Mesenchymal stem cell (in vitro differentiated cells and primary cell): ENCODE results near the gene AGK.

Source experiments
- DNase-seq: peaks from one replicate; pipeline ENCODE4 v3.0.0-alpha.2; 2013
- H2AFZ ChIP-seq: one replicate; pipeline ENCODE4 v1.6.1; 2013; ENCODE audit warnings: low read depth, mild to moderate bottlenecking, control low read depth, inconsistent platforms, low read length, moderate library complexity
- H2AK5ac ChIP-seq: 2 replicates; pipeline ENCODE4 v1.6.1; 2013; ENCODE audit warnings: low read length, moderate library complexity, mild to moderate bottlenecking, inconsistent platforms; ENCODE audit not compliant: severe bottlenecking
- H2BK120ac ChIP-seq: one replicate; pipeline ENCODE4 v1.6.1; 2013; ENCODE audit warnings: low read depth, mild to moderate bottlenecking, inconsistent platforms, low read length, moderate library complexity
- H2BK12ac ChIP-seq, 2 experiments: one replicate each; pipeline ENCODE4 v1.6.1; 2013; ENCODE audit warnings: inconsistent platforms in 2 of 2, low read length in 2 of 2, mild to moderate bottlenecking in 2 of 2, moderate library complexity in 2 of 2, control low read depth in 1 of 2
- H2BK15ac ChIP-seq: one replicate; pipeline ENCODE4 v1.6.1; 2013; ENCODE audit warnings: mild to moderate bottlenecking, low read depth, inconsistent platforms; ENCODE audit not compliant: poor library complexity, severe bottlenecking
- H2BK5ac ChIP-seq: 2 replicates; pipeline ENCODE4 v1.6.1; 2013; ENCODE audit warnings: low read depth, mild to moderate bottlenecking, low read length, control low read depth, inconsistent platforms; ENCODE audit not compliant: poor library complexity, severe bottlenecking
- H3K14ac ChIP-seq, 2 experiments: one replicate each; pipeline ENCODE4 v1.6.1; 2013; ENCODE audit warnings: inconsistent platforms in 2 of 2, low read length in 2 of 2, control low read depth in 1 of 2, mild to moderate bottlenecking in 1 of 2, moderate library complexity in 1 of 2
- H3K18ac ChIP-seq, 2 experiments: one replicate each; pipeline ENCODE4 v1.6.1; 2013; ENCODE audit warnings: inconsistent platforms in 2 of 2, low read length in 2 of 2, control low read depth in 1 of 2, low read depth in 1 of 2, mild to moderate bottlenecking in 1 of 2
- H3K23ac ChIP-seq, 2 experiments: one replicate each; pipeline ENCODE4 v1.6.1; 2013; ENCODE audit warnings: inconsistent platforms in 2 of 2, low read length in 2 of 2, mild to moderate bottlenecking in 2 of 2, moderate library complexity in 2 of 2, control low read depth in 1 of 2
- H3K27ac ChIP-seq: 2 replicates; pipeline ENCODE4 v1.5.1; 2013; ENCODE audit warnings: mild to moderate bottlenecking, moderate library complexity, low read length, control low read depth, inconsistent platforms; ENCODE audit not compliant: poor library complexity, severe bottlenecking
- H3K27me3 ChIP-seq, 2 experiments: 2 replicates each; pipeline versions ENCODE4 v1.6.1 to v1.7.0; 2013; ENCODE audit warnings: low read length in 2 of 2, mild to moderate bottlenecking in 2 of 2, moderate library complexity in 2 of 2, control low read depth in 1 of 2, inconsistent platforms in 1 of 2; ENCODE audit not compliant: control insufficient read depth in 1 of 2, insufficient read depth in 1 of 2
- H3K36me3 ChIP-seq, 2 experiments: 2 replicates each; pipeline versions ENCODE4 v1.6.1 to v1.7.0; 2013; ENCODE audit warnings: low read length in 2 of 2, control low read depth in 1 of 2, inconsistent platforms in 1 of 2, low read depth in 1 of 2, mild to moderate bottlenecking in 1 of 2; ENCODE audit not compliant: insufficient read depth in 2 of 2, control insufficient read depth in 1 of 2
- H3K4ac ChIP-seq, 2 experiments: one replicate each; pipeline ENCODE4 v1.6.1; 2013; ENCODE audit warnings: inconsistent platforms in 2 of 2, low read length in 2 of 2, mild to moderate bottlenecking in 2 of 2, moderate library complexity in 2 of 2, control low read depth in 1 of 2, low read depth in 1 of 2
- H3K4me1 ChIP-seq: 2 replicates; pipeline ENCODE4 v1.6.1; 2013; ENCODE audit warnings: low read depth, low read length, control low read depth; ENCODE audit not compliant: control insufficient read depth, insufficient read depth
- H3K4me2 ChIP-seq: 2 replicates; pipeline ENCODE4 v1.6.1; 2013; ENCODE audit warnings: low read length, mild to moderate bottlenecking, inconsistent platforms; ENCODE audit not compliant: poor library complexity, severe bottlenecking
- H3K4me3 ChIP-seq, 2 experiments: 2 replicates each; pipeline versions ENCODE4 v1.5.1 to v1.7.0; 2013; ENCODE audit warnings: low read length in 2 of 2, mild to moderate bottlenecking in 2 of 2, control low read depth in 1 of 2, low read depth in 1 of 2; ENCODE audit not compliant: insufficient read depth in 1 of 2
- H3K79me1 ChIP-seq: replicated peaks from 2 replicates; pipeline ENCODE4 v1.6.1; 2013; ENCODE audit warnings: mild to moderate bottlenecking, control low read depth, low read length, inconsistent platforms; ENCODE audit not compliant: poor library complexity, severe bottlenecking
- H3K9ac ChIP-seq: 2 replicates; pipeline ENCODE4 v1.7.0; 2013; ENCODE audit warnings: mild to moderate bottlenecking, low read length, moderate library complexity
- H3K9me3 ChIP-seq: 2 replicates; pipeline ENCODE4 v1.7.0; 2013; ENCODE audit warnings: mild to moderate bottlenecking, low read length; ENCODE audit not compliant: control insufficient read depth
- H4K8ac ChIP-seq: one replicate; pipeline ENCODE4 v1.6.1; 2013; ENCODE audit warnings: inconsistent platforms, mild to moderate bottlenecking, low read length, moderate library complexity
- H4K91ac ChIP-seq: one replicate; pipeline ENCODE4 v1.6.1; 2013; ENCODE audit warnings: mild to moderate bottlenecking, low read length, inconsistent platforms
- WGBS: methylation state at CpG from one replicate; pipeline ENCODE4 v1.1.7; 2013; ENCODE audit warnings: mixed read lengths; 5-methylcytosine and 5-hydroxymethylcytosine counted together

The AGK gene

GRCh38 chr7:141674702-141675101 is 123.5 kb downstream of the AGK start:
- no peak overlapping the region for H4K91ac ChIP-seq
- no peaks in the 10 kb centered on the region for H3K4me1 ChIP-seq
- H2BK15ac ChIP-seq, result no peak overlapping the region
- 63% methylated on average over 4 of the region's 4 CpGs for WGBS
- H3K9ac ChIP-seq, result no peak overlapping the region
- H3K18ac ChIP-seq, result no peak overlapping the region
- H2BK12ac ChIP-seq, result no peak overlapping the region
- no peak for DNase-seq
- no peak overlapping the region for H2BK5ac ChIP-seq
- peaks cover 4% of the 10 kb centered on the region for H3K79me1 ChIP-seq
- no peak overlapping the region for H2BK120ac ChIP-seq
- H3K23ac ChIP-seq, result no peak overlapping the region
- H2AK5ac ChIP-seq, result no peak overlapping the region
- no peak overlapping the region for H3K27ac ChIP-seq
- no peak overlapping the region for H4K8ac ChIP-seq
- H3K4me3 ChIP-seq, result no peak overlapping the region
- H3K27me3 ChIP-seq, result no peaks in the 10 kb centered on the region
- no peak overlapping the region for H3K14ac ChIP-seq
- no peak overlapping the region for H3K4me2 ChIP-seq
- H3K9me3 ChIP-seq, result peaks cover 3% of the 10 kb centered on the region
- H2AFZ ChIP-seq, result no peak overlapping the region
- no peak overlapping the region for H3K4ac ChIP-seq
- H3K36me3 ChIP-seq, result peaks cover 3 to 7% of the 10 kb centered on the region in 2 experiments

GRCh38 chr7:141675436-141676215 is 124.4 kb downstream of the AGK start:
- H2AK5ac ChIP-seq, result no peak overlapping the region
- no peak overlapping the region for H4K91ac ChIP-seq
- H3K9ac ChIP-seq, result no peak overlapping the region
- H2AFZ ChIP-seq, result no peak overlapping the region
- H3K27me3 ChIP-seq, result no peaks in the 10 kb centered on the region
- H2BK120ac ChIP-seq, result no peak overlapping the region
- peaks cover 3% of the 10 kb centered on the region for H3K9me3 ChIP-seq
- H3K27ac ChIP-seq, result no peak overlapping the region
- no peak overlapping the region for H3K14ac ChIP-seq
- no peak overlapping the region for H2BK12ac ChIP-seq
- peaks cover 3 to 10% of the 10 kb centered on the region in 2 experiments for H3K36me3 ChIP-seq
- no peak for DNase-seq
- no peak overlapping the region for H3K4me3 ChIP-seq
- H3K18ac ChIP-seq, result no peak overlapping the region
- H3K79me1 ChIP-seq, result peaks cover 4% of the 10 kb centered on the region
- no peaks in the 10 kb centered on the region for H3K4me1 ChIP-seq
- H4K8ac ChIP-seq, result no peak overlapping the region
- 87% methylated on average over 5 of the region's 6 CpGs for WGBS
- H2BK15ac ChIP-seq, result no peak overlapping the region
- H2BK5ac ChIP-seq, result no peak overlapping the region
- no peak overlapping the region for H3K23ac ChIP-seq
- H3K4me2 ChIP-seq, result no peak overlapping the region
- no peak overlapping the region for H3K4ac ChIP-seq

- WGBS, result 97% methylated on average over 3 of the region's 3 CpGs
- Histone ChIP-seq H4K91ac (no peak overlapping the region), H3K27ac (no peak overlapping the region), H3K36me3 (peaks cover 1 to 10% of the 10 kb centered on the region in 2 experiments), H4K8ac (no peak overlapping the region), H2AK5ac (no peak overlapping the region), H3K23ac (no peak overlapping the region), H3K4me2 (no peak overlapping the region), H3K4me1 (no peaks in the 10 kb centered on the region), H3K14ac (no peak overlapping the region), H3K4me3 (no peak overlapping the region), H2AFZ (no peak overlapping the region), H2BK12ac (no peak overlapping the region), H3K27me3 (no peaks in the 10 kb centered on the region), H2BK5ac (no peak overlapping the region), H2BK15ac (no peak overlapping the region), H2BK120ac (no peak overlapping the region), H3K9ac (no peak overlapping the region), H3K18ac (no peak overlapping the region), H3K79me1 (peaks cover 4% of the 10 kb centered on the region), H3K9me3 (peaks cover 3% of the 10 kb centered on the region), H3K4ac (no peak overlapping the region)
- DNase-seq, result no peak
Measured at GRCh38 chr7:141676618-141677017, 125.4 kb downstream of the AGK start.

- H3K4ac ChIP-seq, result no peak overlapping the region
- H2BK12ac ChIP-seq, result no peak overlapping the region
- H3K23ac ChIP-seq, result no peak overlapping the region
- H2BK5ac ChIP-seq, result no peak overlapping the region
- DNase-seq, result no peak
- H3K9ac ChIP-seq, result no peak overlapping the region
- no peak overlapping the region for H4K91ac ChIP-seq
- no peak overlapping the region for H2AK5ac ChIP-seq
- H3K79me1 ChIP-seq, result peaks cover 2% of the 10 kb centered on the region
- peaks cover 7 to 10% of the 10 kb centered on the region in 2 experiments for H3K36me3 ChIP-seq
- H3K27me3 ChIP-seq, result no peaks in the 10 kb centered on the region
- no peak overlapping the region for H3K18ac ChIP-seq
- H3K9me3 ChIP-seq, result no peaks in the 10 kb centered on the region
- no peak overlapping the region for H2BK120ac ChIP-seq
- no peaks in the 10 kb centered on the region for H3K4me1 ChIP-seq
- no peak overlapping the region for H3K27ac ChIP-seq
- no peak overlapping the region for H4K8ac ChIP-seq
- H3K14ac ChIP-seq, result no peak overlapping the region
- H2AFZ ChIP-seq, result no peak overlapping the region
- H3K4me3 ChIP-seq, result no peak overlapping the region
- H3K4me2 ChIP-seq, result no peak overlapping the region
- no peak overlapping the region for H2BK15ac ChIP-seq
Measured at GRCh38 chr7:141679014-141679413, 127.8 kb downstream of the AGK start.
